DOHH2 (cell line): ENCODE results near the gene GMFB.

ENCODE experiments used
- EZH2phosphoT487 ChIP-seq: fragments of 200-600 bp; sonication (generic); IDR thresholded peaks from 2 replicates; pipeline ENCODE4 v1.6.1; 2017; ENCODE audit warnings: borderline replicate concordance, mild to moderate bottlenecking, antibody characterized with exemption, low read length, moderate library complexity, mixed read lengths
- TF ChIP-seq, protein P1 (sequence below): fragments of 200-600 bp; sonication (generic); IDR thresholded peaks from one replicate; pipeline ENCODE4 v1.5.1; 2014; ENCODE audit warnings: antibody characterized with exemption, mild to moderate bottlenecking, low read depth, low read length; ENCODE audit not compliant: poor library complexity, severe bottlenecking

DNA sequence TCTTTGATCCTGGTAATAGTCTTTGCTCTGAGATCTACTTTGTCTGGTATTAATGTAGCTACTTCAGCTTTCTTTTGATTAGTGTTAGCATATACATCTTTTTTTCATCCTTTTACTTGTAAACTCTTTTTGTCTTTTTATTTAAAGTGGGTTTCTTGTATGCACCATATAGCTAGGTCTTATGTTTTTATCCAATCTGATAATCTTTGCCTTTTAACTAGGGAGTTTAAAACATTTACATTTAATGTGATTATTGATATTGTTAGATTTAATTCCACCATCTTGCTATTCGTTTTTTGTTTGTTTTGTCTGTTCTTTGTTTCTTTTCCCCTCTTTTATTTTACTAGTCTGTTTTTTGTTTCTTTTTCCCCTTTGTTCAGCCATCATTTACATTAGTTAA is 26.9 kb upstream of the GMFB start:
- TF ChIP-seq, protein P1, sequence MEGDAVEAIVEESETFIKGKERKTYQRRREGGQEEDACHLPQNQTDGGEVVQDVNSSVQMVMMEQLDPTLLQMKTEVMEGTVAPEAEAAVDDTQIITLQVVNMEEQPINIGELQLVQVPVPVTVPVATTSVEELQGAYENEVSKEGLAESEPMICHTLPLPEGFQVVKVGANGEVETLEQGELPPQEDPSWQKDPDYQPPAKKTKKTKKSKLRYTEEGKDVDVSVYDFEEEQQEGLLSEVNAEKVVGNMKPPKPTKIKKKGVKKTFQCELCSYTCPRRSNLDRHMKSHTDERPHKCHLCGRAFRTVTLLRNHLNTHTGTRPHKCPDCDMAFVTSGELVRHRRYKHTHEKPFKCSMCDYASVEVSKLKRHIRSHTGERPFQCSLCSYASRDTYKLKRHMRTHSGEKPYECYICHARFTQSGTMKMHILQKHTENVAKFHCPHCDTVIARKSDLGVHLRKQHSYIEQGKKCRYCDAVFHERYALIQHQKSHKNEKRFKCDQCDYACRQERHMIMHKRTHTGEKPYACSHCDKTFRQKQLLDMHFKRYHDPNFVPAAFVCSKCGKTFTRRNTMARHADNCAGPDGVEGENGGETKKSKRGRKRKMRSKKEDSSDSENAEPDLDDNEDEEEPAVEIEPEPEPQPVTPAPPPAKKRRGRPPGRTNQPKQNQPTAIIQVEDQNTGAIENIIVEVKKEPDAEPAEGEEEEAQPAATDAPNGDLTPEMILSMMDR: no peak
- TF ChIP-seq EZH2phosphoT487: no peak
